MM.1S (cell line): ENCODE results near the gene PIK3R5.

ENCODE experiments used
- CTCF ChIP-seq: fragments of 300-600 bp; sonication (generic); IDR thresholded peaks from 2 replicates; pipeline ENCODE4 v1.5.1; 2016; ENCODE audit warnings: antibody characterized with exemption, low read length, mixed read lengths
- EZH2 ChIP-seq: fragments of 300-600 bp; sonication (generic); optimal IDR thresholded peaks from 2 replicates; pipeline ENCODE3; 2017; ENCODE audit warnings: low read depth, mild to moderate bottlenecking, antibody characterized with exemption, low read length, mixed read lengths
- EZH2phosphoT487 ChIP-seq: fragments of 300-600 bp; sonication (generic); IDR thresholded peaks from 2 replicates; pipeline ENCODE4 v1.6.1; 2018; ENCODE audit warnings: antibody characterized with exemption, low read length

GRCh38 chr17:8991514-8992285 lies 26.2 kb upstream of the PIK3R5 start:
- TF ChIP-seq CTCF (peak; percentile 70), EZH2phosphoT487 (no peak), EZH2 (no peak)
